Lower leg skin (tissue), 4 donors: ENCODE results near the gene PTK7. TPM values are rescaled to one million over a fixed set of nuclear protein-coding genes. Genes with fewer than 3 reads are reported as not detected.

Experiments
- DNase-seq, 2 donors: peaks; one replicate each; pipeline ENCODE4 v3.0.0-alpha.2; 2019; ENCODE audit warnings: low spot score in 2 of 2
- H3K4me3 ChIP-seq: fragments of 200-600 bp; sonication (generic); 2 replicates; pipeline ENCODE4 v1.5.1; 2017; ENCODE audit warnings: mild to moderate bottlenecking, low read depth; ENCODE audit not compliant: poor library complexity, severe bottlenecking
- CTCF ChIP-seq, 3 donors: fragments of 450-650 bp; IDR thresholded peaks; one replicate each; pipeline ENCODE4 v1.5.1; 2016; ENCODE audit warnings: antibody characterized with exemption in 3 of 3, mild to moderate bottlenecking in 3 of 3, moderate library complexity in 2 of 3
- POLR2A ChIP-seq, 2 donors: fragments of 450-650 bp; IDR thresholded peaks; one replicate each; pipeline ENCODE4 v1.6.1; 2016 to 2017; ENCODE audit warnings: antibody characterized with exemption in 2 of 2, mild to moderate bottlenecking in 1 of 2, moderate library complexity in 1 of 2
- WGBS, 2 donors: methylation state at CpG; one replicate each; pipeline ENCODE4 v1.1.5; 2018; 5-methylcytosine and 5-hydroxymethylcytosine counted together
- intact Hi-C: fragments of 100-400 bp; cut with DNase I; formaldehyde crosslinking; loops from one replicate; pipeline ENCODE4 v1.15.0; 2023; ENCODE audit warnings: low total_unique reads
- total RNA-seq, 4 donors: library from RNA; depleted of rRNA; stranded (reverse); fragments of >200 nt; gene quantifications; one replicate each; pipeline ENCODE4 v1.1.0, GENCODE V29; 2016

The PTK7 gene
- total RNA-seq, 4 donors from 2014 or later: 40.9 to 51.9 (median 49.7) TPM

DNA sequence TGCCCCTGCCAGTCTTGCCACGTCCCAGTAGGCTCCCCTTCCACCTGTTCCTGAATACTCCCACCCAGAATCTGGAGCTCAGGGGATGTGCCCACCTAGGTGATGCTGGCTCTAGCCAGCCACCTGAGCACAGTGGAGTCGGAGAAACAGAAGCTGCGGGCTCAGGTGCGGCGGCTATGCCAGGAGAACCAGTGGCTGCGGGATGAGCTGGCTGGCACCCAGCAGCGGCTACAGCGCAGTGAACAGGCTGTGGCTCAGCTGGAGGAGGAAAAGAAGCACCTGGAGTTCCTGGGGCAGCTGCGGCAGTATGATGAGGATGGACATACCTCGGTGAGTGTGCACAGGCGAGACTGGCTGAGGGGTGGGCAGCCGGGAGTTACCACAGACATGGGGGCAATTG is 13.3 kb upstream of the PTK7 start:
- intact Hi-C loops: no loop called here
- WGBS, 2 donors: 86 to 93% methylated on average over 11 to 12 of the region's 12 CpGs

GRCh38 chr6:43070028-43070632 is 6.0 kb upstream of the PTK7 start:
- no peak overlapping the region for H3K4me3 ChIP-seq
- intact Hi-C loops: no loop called here
- 47 to 53% methylated on average over 6 of the region's 6 CpGs for WGBS, 2 donors
- DNase-seq: no peak
- TF ChIP-seq CTCF (IDR thresholded peaks at IDR 0.05) (no peak), POLR2A (IDR thresholded peaks at IDR 0.05) (no peak)

More for the DNA sequence above, 13.3 kb upstream of the PTK7 start:
- DNase-seq: no peak
- no peak for TF ChIP-seq POLR2A (IDR thresholded peaks at IDR 0.05)
- no peak for TF ChIP-seq CTCF (IDR thresholded peaks at IDR 0.05)
- H3K4me3 ChIP-seq: no peak overlapping the region

DNA sequence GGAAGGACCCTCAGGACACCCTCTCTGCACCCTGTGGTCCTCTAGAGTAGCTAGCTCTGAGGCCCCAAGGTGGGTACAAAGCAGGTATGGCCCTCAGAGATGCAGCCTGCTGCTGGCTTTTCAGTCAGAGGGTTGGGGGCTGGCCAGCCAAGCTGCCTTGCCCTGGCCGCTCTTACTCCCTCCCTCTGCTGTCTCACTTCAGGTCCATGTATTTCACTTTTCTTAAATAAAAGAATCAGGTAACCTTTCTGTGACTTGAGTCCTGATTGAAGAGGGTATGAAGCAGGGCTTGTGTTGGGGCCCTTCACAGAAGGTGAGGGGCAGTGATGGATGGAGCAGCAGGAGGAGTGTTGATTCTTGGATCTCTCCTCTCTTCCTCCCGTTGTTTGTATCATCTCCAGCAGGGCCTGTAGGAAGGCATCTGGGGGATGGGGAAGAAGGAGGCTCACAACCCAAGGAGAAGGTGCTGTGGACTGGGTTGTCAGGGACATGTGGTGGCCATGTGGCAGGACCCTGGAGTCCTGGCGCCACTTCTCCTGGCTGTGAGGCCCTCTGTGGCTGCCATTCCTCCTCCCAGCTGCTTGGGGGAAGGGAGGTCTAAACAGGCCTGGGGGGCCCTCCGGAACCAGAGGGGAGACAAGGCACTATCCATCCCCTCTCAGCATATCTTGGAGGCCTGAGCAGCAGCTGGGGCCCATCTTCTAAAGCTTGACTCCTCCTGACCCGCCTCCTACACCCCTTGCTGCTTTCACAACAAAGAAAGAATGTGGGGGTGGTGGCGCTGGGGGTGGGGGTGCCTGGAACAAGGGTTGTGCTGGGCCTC is 1.1 kb upstream of the PTK7 start:
- DNase-seq: no peak
- WGBS, 2 donors: 61 to 64% methylated on average over 6 of the region's 6 CpGs
- H3K4me3 ChIP-seq: no peak overlapping the region
- intact Hi-C loops: no loop called here
- TF ChIP-seq CTCF (IDR thresholded peaks at IDR 0.05): no peak
- TF ChIP-seq POLR2A (IDR thresholded peaks at IDR 0.05): no peak

DNA sequence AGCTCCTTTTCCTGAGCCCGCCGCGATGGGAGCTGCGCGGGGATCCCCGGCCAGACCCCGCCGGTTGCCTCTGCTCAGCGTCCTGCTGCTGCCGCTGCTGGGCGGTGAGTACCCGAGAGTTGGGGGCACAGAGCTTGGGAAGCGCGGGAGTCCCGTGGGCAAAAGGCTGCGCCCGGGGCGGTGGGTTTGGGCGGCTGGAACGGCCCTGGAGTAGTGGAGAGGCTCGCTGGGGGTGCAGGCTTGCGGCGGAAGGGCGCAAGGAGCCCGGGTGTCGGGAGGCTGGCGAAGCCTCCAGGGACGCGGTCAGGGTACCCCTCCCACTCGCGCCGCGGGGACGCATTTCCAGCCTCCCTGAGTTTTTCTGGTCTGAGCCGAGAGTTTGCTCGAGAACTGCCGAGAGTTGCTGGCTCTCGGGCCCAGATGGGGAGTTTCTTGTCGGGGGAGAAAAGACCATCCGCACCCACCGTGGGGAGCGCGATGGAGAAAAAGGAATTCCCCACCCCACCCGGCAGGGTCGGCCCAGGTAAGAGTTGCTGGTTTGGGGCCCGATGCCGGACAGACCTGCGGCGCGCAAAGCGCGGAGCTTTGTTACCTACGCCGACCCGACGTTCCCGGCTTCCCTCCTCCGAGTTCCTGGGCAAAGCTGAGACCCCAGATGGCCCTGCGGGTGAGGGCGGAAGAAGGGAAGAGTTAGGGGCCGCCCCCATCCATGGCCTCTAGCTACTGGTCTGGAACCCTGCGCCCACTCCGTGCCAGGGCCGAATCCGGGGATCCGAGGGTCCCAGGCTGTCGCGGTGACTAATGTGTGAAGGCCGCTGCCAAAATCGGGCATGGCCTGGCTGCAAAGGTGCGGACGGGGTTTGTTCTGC is 584 bp downstream of the PTK7 start:
- TF ChIP-seq CTCF (IDR thresholded peaks at IDR 0.05) (no peak), POLR2A (IDR thresholded peaks at IDR 0.05) (no peak)
- no peak for DNase-seq
- intact Hi-C loops: no loop called here
- WGBS, 2 donors: 0 to 1% methylated on average over 55 of the region's 72 CpGs
- H3K4me3 ChIP-seq: peak overlapping the region; percentile 62

GRCh38 chr6:43077333-43077809 is 1.3 kb downstream of the PTK7 start:
- DNase-seq: no peak
- H3K4me3 ChIP-seq: no peak overlapping the region
- no peak for TF ChIP-seq POLR2A (IDR thresholded peaks at IDR 0.05)
- TF ChIP-seq CTCF (IDR thresholded peaks at IDR 0.05): no peak
- WGBS, 2 donors: 8 to 28% methylated on average over 8 of the region's 8 CpGs
- intact Hi-C loops: no loop called here
